Osteoblast (primary cell): ENCODE results near the gene NMT1. TPM values are rescaled to one million over a fixed set of nuclear protein-coding genes. Genes with fewer than 3 reads are reported as not detected.

Experiments
- DNase-seq: peaks from one replicate; pipeline ENCODE4 v3.0.0; 2011; ENCODE audit warnings: low spot score, mixed read lengths; ENCODE audit not compliant: insufficient read length; ENCODE audit errors: missing footprints
- H2AFZ ChIP-seq: 2 replicates; pipeline ENCODE4 v1.6.0; 2011; ENCODE audit warnings: mild to moderate bottlenecking, low read length
- H3K27ac ChIP-seq: 2 replicates; pipeline ENCODE4 v1.5.1; 2011; ENCODE audit warnings: mild to moderate bottlenecking, low read depth, low read length, moderate library complexity
- H3K27me3 ChIP-seq: 2 replicates; pipeline ENCODE4 v1.6.0; 2012; ENCODE audit warnings: mild to moderate bottlenecking, control low read depth, inconsistent platforms, low read length, moderate library complexity; ENCODE audit not compliant: insufficient read depth
- H3K36me3 ChIP-seq: 2 replicates; pipeline ENCODE4 v1.5.1; 2011; ENCODE audit warnings: mild to moderate bottlenecking, low read length, control low read depth, moderate library complexity; ENCODE audit not compliant: insufficient read depth
- H3K4me1 ChIP-seq: 2 replicates; pipeline ENCODE4 v1.5.1; 2011; ENCODE audit warnings: mild to moderate bottlenecking, low read length, control low read depth, moderate library complexity; ENCODE audit not compliant: insufficient read depth
- H3K4me2 ChIP-seq: 2 replicates; pipeline ENCODE4 v1.6.0; 2011; ENCODE audit warnings: mild to moderate bottlenecking, low read length; ENCODE audit not compliant: insufficient read depth
- H3K4me3 ChIP-seq: fragments of 200-600 bp; sonication (generic); 3 replicates; pipeline ENCODE4 v1.5.1; 2012; ENCODE audit warnings: mild to moderate bottlenecking, low read length, inconsistent platforms; ENCODE audit not compliant: insufficient read depth
- H3K79me2 ChIP-seq: 2 replicates; pipeline ENCODE4 v1.6.0; 2012; ENCODE audit warnings: mild to moderate bottlenecking, low read length, control low read depth, inconsistent platforms; ENCODE audit not compliant: insufficient read depth
- H3K9me3 ChIP-seq: 2 replicates; pipeline ENCODE4 v1.5.1; 2011; ENCODE audit warnings: low read depth, low read length, control low read depth
- H4K20me1 ChIP-seq: 2 replicates; pipeline ENCODE4 v1.6.0; 2012; ENCODE audit warnings: mild to moderate bottlenecking, low read length, control low read depth; ENCODE audit not compliant: insufficient read depth
- CTCF ChIP-seq: IDR thresholded peaks from 2 replicates; pipeline ENCODE4 v1.5.1; 2011; ENCODE audit warnings: mild to moderate bottlenecking, low read depth, low read length, moderate library complexity; ENCODE audit errors: extremely low read depth
- total RNA-seq: library from RNA; depleted of rRNA; stranded (reverse); fragments of >200 nt; gene quantifications from 2 replicates; pipeline ENCODE4 v1.2.3, GENCODE V29; 2012

Gene NMT1
- total RNA-seq, 1 donor = 51.8 TPM

GRCh38 chr17:45143094-45143670 lies 82.1 kb downstream of the NMT1 start:
- no peaks in the 10 kb centered on the region for H3K79me2 ChIP-seq
- H3K4me2 ChIP-seq = peak overlapping the region; percentile 80
- H4K20me1 ChIP-seq = no peaks in the 10 kb centered on the region
- no peaks in the 10 kb centered on the region for H3K9me3 ChIP-seq
- peak overlapping the region; percentile 73 for H3K4me3 ChIP-seq
- H2AFZ ChIP-seq = peak overlapping the region; percentile 77
- no peak for TF ChIP-seq CTCF
- peaks cover 25% of the 10 kb centered on the region for H3K4me1 ChIP-seq
- H3K27ac ChIP-seq = peak overlapping the region; percentile 81
- no peaks in the 10 kb centered on the region for H3K36me3 ChIP-seq
- no peak for DNase-seq
- H3K27me3 ChIP-seq = no peaks in the 10 kb centered on the region

- H3K9me3 ChIP-seq = no peaks in the 10 kb centered on the region
- no peak for TF ChIP-seq CTCF
- peak overlapping the region; percentile 77 for H2AFZ ChIP-seq
- H3K4me1 ChIP-seq = peaks cover 25% of the 10 kb centered on the region
- peak; percentile 99 for DNase-seq
- no peaks in the 10 kb centered on the region for H3K36me3 ChIP-seq
- H3K27ac ChIP-seq = peak overlapping the region; percentile 81
- H4K20me1 ChIP-seq = peaks cover 1% of the 10 kb centered on the region
- H3K27me3 ChIP-seq = no peaks in the 10 kb centered on the region
- peak overlapping the region; percentile 73 for H3K4me3 ChIP-seq
- peak overlapping the region; percentile 80 for H3K4me2 ChIP-seq
- no peaks in the 10 kb centered on the region for H3K79me2 ChIP-seq
Observed at GRCh38 chr17:45143767-45144198, 82.7 kb downstream of the NMT1 start.

GRCh38 chr17:45144199-45145034 lies 83.3 kb downstream of the NMT1 start:
- peaks cover 25% of the 10 kb centered on the region for H3K4me1 ChIP-seq
- peaks cover 5% of the 10 kb centered on the region for H3K79me2 ChIP-seq
- peak; percentile 94 for DNase-seq
- peak overlapping the region; percentile 80 for H3K4me2 ChIP-seq
- no peaks in the 10 kb centered on the region for H3K27me3 ChIP-seq
- H3K36me3 ChIP-seq = no peaks in the 10 kb centered on the region
- H4K20me1 ChIP-seq = peaks cover 8% of the 10 kb centered on the region
- peak overlapping the region; percentile 73 for H3K4me3 ChIP-seq
- H2AFZ ChIP-seq = peak overlapping the region; percentile 77
- no peaks in the 10 kb centered on the region for H3K9me3 ChIP-seq
- H3K27ac ChIP-seq = peak overlapping the region; percentile 81
- TF ChIP-seq CTCF = no peak

- peak overlapping the region; percentile 74 for H3K27ac ChIP-seq
- H3K4me2 ChIP-seq = peak overlapping the region; percentile 80
- DNase-seq = no peak
- H2AFZ ChIP-seq = peak overlapping the region; percentile 28
- H3K79me2 ChIP-seq = peaks cover 11% of the 10 kb centered on the region
- peak overlapping the region; percentile 73 for H3K4me3 ChIP-seq
- H4K20me1 ChIP-seq = peaks cover 14% of the 10 kb centered on the region
- no peaks in the 10 kb centered on the region for H3K36me3 ChIP-seq
- H3K9me3 ChIP-seq = no peaks in the 10 kb centered on the region
- H3K27me3 ChIP-seq = no peaks in the 10 kb centered on the region
- H3K4me1 ChIP-seq = peaks cover 25% of the 10 kb centered on the region
- TF ChIP-seq CTCF = no peak
Observed at GRCh38 chr17:45145035-45145389, 83.9 kb downstream of the NMT1 start.
